ENCODE results near the gene KLF17. TPM values are rescaled to one million over a fixed set of nuclear protein-coding genes. Genes with fewer than 3 reads are reported as not detected.

Gene KLF17
- total RNA-seq, 1 experiment from 2014 or later = not detected

DNA sequence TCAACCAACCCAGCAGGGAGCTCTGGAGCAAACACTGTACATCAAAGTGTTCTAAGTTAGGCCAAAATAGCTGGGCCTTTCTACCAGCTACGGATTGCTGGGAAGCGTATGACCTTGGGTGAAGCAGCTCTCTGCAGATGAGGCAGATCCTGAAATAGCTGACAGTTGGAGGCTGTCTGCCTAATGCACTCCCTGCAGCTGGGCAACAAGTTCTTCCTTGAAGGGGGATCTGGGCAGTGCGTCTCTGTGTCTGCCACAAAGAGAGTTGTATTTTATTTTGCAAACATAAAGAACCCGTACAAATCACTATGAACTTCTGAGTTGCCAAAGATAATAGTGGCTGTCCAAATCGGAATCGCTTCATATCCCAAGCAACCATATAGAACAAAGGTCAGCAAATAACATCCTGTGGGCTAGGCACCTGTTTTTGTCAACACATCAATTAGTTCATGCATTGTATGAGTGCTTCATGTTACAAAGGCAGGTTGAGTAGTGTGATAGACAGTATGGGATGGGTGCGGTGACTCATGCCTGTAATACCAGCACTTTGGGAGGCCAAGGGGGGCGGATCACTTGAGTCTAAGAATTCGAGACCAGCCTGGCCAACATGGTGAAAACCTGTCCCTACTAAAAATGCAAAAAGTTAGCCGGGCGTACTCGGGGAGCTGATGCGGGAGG lies 29.1 kb upstream of the KLF17 start:
- peaks cover 26% of the 10 kb centered on the region for H3K4me1 Mint-ChIP-seq
- H3K27me3 Mint-ChIP-seq (ENCODE audit: low read depth) = peaks cover 5% of the 10 kb centered on the region; the same call in 1 of the 2 replicates
- no peaks in the 10 kb centered on the region for H3K9me3 Mint-ChIP-seq
- ChIA-PET CTCF (interaction anchor here (0.5 to 2.2 kb wide), 11 partner anchors 11 to 563 kb away, joined by 3 to 13 read pairs (median 3); no protein-coding TSS in a partner anchor), POLR2A (interaction anchor here (0.7 kb wide), 2 partner anchors 33 to 181 kb away, joined by 3 to 5 read pairs; no protein-coding TSS in a partner anchor)
- DNase-seq (ENCODE audit: low spot score) = peak; percentile 21
- peak; percentile 43 for ATAC-seq
- no peak overlapping the region for H3K4me3 Mint-ChIP-seq
- TF ChIP-seq SMAD3 (CRISPR knock-in tag; IDR thresholded peaks at IDR 0.05; ENCODE audit: borderline replicate concordance) (no peak), ETV6 (CRISPR knock-in tag; IDR thresholded peaks at IDR 0.05) (no peak), GABPB1 (CRISPR knock-in tag; IDR thresholded peaks at IDR 0.05) (no peak), NR2C2 (CRISPR knock-in tag; IDR thresholded peaks at IDR 0.05) (no peak), SMAD4 (CRISPR knock-in tag; IDR thresholded peaks at IDR 0.05) (no peak), ZNF232 (CRISPR knock-in tag; IDR thresholded peaks at IDR 0.05) (no peak), PRRX2 (CRISPR knock-in tag; IDR thresholded peaks at IDR 0.05) (no peak), TEAD4 (CRISPR knock-in tag; IDR thresholded peaks at IDR 0.05) (no peak), FOXJ3 (CRISPR knock-in tag; IDR thresholded peaks at IDR 0.05; ENCODE audit: borderline replicate concordance) (no peak), HMGXB4 (CRISPR knock-in tag; IDR thresholded peaks at IDR 0.05) (no peak), ZNF263 (CRISPR knock-in tag; IDR thresholded peaks at IDR 0.05; ENCODE audit: low read depth) (no peak), ZNF121 (CRISPR knock-in tag; IDR thresholded peaks at IDR 0.05) (no peak)
- TF ChIP-seq, protein P1, sequence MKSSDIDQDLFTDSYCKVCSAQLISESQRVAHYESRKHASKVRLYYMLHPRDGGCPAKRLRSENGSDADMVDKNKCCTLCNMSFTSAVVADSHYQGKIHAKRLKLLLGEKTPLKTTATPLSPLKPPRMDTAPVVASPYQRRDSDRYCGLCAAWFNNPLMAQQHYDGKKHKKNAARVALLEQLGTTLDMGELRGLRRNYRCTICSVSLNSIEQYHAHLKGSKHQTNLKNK (CRISPR knock-in tag; IDR thresholded peaks at IDR 0.05) = no peak
- TF ChIP-seq, protein P2, sequence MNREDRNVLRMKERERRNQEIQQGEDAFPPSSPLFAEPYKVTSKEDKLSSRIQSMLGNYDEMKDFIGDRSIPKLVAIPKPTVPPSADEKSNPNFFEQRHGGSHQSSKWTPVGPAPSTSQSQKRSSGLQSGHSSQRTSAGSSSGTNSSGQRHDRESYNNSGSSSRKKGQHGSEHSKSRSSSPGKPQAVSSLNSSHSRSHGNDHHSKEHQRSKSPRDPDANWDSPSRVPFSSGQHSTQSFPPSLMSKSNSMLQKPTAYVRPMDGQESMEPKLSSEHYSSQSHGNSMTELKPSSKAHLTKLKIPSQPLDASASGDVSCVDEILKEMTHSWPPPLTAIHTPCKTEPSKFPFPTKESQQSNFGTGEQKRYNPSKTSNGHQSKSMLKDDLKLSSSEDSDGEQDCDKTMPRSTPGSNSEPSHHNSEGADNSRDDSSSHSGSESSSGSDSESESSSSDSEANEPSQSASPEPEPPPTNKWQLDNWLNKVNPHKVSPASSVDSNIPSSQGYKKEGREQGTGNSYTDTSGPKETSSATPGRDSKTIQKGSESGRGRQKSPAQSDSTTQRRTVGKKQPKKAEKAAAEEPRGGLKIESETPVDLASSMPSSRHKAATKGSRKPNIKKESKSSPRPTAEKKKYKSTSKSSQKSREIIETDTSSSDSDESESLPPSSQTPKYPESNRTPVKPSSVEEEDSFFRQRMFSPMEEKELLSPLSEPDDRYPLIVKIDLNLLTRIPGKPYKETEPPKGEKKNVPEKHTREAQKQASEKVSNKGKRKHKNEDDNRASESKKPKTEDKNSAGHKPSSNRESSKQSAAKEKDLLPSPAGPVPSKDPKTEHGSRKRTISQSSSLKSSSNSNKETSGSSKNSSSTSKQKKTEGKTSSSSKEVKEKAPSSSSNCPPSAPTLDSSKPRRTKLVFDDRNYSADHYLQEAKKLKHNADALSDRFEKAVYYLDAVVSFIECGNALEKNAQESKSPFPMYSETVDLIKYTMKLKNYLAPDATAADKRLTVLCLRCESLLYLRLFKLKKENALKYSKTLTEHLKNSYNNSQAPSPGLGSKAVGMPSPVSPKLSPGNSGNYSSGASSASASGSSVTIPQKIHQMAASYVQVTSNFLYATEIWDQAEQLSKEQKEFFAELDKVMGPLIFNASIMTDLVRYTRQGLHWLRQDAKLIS (CRISPR knock-in tag; IDR thresholded peaks at IDR 0.05; ENCODE audit: borderline replicate concordance) = no peak
- TF ChIP-seq, protein P3, sequence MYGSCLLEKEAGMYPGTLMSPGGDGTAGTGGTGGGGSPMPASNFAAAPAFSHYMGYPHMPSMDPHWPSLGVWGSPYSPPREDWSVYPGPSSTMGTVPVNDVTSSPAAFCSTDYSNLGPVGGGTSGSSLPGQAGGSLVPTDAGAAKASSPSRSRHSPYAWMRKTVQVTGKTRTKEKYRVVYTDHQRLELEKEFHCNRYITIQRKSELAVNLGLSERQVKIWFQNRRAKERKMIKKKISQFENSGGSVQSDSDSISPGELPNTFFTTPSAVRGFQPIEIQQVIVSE (CRISPR knock-in tag; IDR thresholded peaks at IDR 0.05; ENCODE audit: borderline replicate concordance) = no peak
- TF ChIP-seq, protein P4, sequence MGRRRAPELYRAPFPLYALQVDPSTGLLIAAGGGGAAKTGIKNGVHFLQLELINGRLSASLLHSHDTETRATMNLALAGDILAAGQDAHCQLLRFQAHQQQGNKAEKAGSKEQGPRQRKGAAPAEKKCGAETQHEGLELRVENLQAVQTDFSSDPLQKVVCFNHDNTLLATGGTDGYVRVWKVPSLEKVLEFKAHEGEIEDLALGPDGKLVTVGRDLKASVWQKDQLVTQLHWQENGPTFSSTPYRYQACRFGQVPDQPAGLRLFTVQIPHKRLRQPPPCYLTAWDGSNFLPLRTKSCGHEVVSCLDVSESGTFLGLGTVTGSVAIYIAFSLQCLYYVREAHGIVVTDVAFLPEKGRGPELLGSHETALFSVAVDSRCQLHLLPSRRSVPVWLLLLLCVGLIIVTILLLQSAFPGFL (CRISPR knock-in tag; IDR thresholded peaks at IDR 0.05; ENCODE audit: borderline replicate concordance) = no peak
- TF ChIP-seq, protein P5, sequence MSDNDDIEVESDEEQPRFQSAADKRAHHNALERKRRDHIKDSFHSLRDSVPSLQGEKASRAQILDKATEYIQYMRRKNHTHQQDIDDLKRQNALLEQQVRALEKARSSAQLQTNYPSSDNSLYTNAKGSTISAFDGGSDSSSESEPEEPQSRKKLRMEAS (CRISPR knock-in tag; IDR thresholded peaks at IDR 0.05) = no peak
- H3K27ac Mint-ChIP-seq = no peak overlapping the region
- H3K36me3 Mint-ChIP-seq = no peaks in the 10 kb centered on the region

All from WTC11 (cell line).